C4-2B (cell line): Measurements from ENCODE around the gene RBP5.

Experiments used
- H3K27ac ChIP-seq: fragments of 450-650 bp; 2 replicates; pipeline ENCODE4 v1.5.1; 2017
- CTCF ChIP-seq: fragments of 450-650 bp; conservative IDR thresholded peaks from 2 replicates; pipeline ENCODE4 v1.5.1; 2017; ENCODE audit warnings: mild to moderate bottlenecking
- ZFX ChIP-seq: fragments of 450-650 bp; IDR thresholded peaks from 2 replicates; pipeline ENCODE4 v1.6.1; 2017

Gene RBP5

GRCh38 chr12:7096979-7097378 is 31.7 kb downstream of the RBP5 start:
- TF ChIP-seq ZFX, result no peak
- no peak for TF ChIP-seq CTCF

DNA sequence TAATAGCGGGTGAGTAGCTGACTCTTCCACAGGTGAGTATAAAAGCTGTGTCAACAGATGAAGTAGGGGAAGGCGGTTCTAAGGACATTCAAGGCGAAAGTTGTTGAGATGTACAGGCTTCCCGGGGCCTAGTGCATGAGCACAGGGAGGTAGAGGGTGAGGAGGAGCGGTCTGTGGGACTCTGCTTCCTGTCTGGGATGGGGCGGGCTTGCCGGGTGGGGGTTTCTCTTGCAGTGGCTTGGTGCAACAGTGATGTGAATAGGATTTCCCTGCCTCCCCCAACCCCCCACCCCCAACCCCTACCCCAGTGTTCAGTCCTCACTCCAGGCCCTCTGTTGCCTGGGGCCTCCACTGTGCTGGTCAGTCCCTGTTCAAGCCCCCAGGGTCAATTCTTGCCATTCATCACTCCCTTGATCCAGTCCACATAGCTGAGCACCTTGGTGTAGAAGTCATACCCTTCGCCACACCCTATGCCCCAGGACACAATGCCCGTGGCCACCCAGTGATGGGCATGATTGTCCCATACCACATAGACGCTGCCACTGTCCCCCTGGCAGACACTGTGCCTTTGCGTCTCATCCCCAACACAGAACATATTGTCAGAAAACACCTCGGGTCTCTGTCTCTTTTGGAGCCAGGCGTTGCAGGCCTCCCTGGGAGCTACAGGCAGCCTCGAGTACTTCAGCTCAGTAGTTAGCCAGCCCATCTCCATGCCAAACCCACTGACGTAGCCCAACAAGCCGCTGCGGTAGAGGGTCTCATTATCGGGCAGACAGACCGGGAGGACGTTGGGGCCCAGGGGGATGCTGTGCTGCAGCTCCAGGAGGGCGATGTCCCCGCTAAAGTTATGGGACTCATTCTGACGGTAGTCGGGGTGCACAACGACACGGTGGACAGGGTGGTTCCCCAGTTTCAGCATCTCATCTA is 32.4 kb downstream of the RBP5 start:
- H3K27ac ChIP-seq, result no peak overlapping the region
- TF ChIP-seq ZFX, result no peak
- no peak for TF ChIP-seq CTCF

More at GRCh38 chr12:7096979-7097378, 31.7 kb downstream of the RBP5 start:
- no peak overlapping the region for H3K27ac ChIP-seq

DNA sequence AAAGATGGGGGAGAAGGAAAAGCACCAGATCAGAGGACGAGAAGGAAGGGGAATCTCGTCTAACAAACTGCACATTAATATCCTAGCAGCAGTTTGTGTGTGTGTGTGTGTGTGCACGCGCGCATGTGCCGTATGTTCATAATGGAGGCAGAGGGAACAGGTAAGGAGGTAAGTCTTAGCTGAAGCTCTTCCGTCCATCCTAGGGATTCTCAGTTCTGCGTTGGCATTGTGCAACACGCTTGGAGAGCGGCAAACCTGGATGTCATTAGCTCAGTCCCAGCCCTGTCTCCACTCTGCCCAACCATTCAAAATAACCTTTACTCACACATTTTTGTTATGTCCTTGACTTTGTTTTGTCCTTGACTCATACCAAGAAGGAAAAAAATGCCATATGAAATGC is 34.8 kb downstream of the RBP5 start:
- no peak for TF ChIP-seq CTCF
- no peak for TF ChIP-seq ZFX
- no peak overlapping the region for H3K27ac ChIP-seq

GRCh38 chr12:7093486-7093885 is 35.2 kb downstream of the RBP5 start:
- no peak overlapping the region for H3K27ac ChIP-seq
- TF ChIP-seq CTCF (no peak), ZFX (no peak; the same call in 1 of the 2 replicates)

- no peak for TF ChIP-seq CTCF
- no peak for TF ChIP-seq ZFX
- H3K27ac ChIP-seq, result no peak overlapping the region; the same call in 1 of the 2 replicates
Observed at GRCh38 chr12:7092986-7093460, 35.7 kb downstream of the RBP5 start.

DNA sequence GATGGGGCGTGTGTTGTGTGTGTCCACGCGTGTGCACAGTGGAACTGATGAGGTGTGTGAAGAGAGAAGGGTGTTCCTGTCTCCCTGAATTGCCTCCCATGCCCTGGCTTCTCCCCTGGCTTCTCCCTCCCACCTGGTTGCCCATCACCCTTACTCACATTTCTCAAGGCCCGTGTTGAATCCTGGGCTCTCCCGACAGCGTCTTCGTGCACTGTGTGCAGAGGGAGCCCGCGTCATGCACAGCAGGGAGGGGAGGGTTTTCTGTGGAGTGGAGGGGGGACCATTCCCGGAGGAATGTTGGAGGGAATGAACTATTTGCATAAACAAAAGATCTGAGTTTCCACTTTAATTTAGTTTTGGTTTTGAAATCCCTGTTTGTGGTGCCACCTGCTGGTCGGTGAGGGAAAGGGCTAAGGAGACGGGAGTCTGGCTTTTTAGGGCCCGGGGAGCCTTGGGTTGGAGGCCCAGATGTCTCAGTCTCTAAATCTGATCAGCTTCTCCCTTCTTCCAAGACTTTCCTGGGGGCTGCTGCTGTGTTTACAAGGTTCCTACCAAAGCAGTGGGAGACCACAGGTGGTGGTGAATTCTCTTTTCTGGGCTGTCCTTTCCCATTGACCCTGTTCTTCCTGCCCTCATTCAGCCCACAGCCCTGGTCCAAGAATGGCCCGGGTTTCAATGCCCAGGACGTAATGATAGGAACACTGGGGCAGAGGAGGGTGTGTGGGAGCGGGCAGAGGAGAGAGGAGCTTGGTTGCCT is 36.3 kb downstream of the RBP5 start, which contains the start of gene C1R:
Gene C1R, minus strand, starts transcription at position 217 of the 757 bp plus-strand sequence. Its CDS starts 57 bp downstream, at position 160.
- TF ChIP-seq CTCF (peak; percentile 94), ZFX (no peak)
- H3K27ac ChIP-seq, result peak within 1 kb of the TSS; percentile 29; the same call in 1 of the 2 replicates
